H1 (cell line): ENCODE data around the gene CHRNA5. TPM values are rescaled to one million over a fixed set of nuclear protein-coding genes. Genes with fewer than 3 reads are reported as not detected.

Source experiments
- USF2 ChIP-seq: IDR thresholded peaks from 2 replicates; pipeline ENCODE4 v1.6.1; 2011; ENCODE audit warnings: low read length, improper control_type of control experiment
- polyA plus RNA-seq, 7 experiments: library from polyadenylated mRNA; depleted of rRNA in 3 of 7; stranded (reverse) in 5 of 7; unstranded in 2 of 7; fragments of >200 nt in 5 of 7; fragments of 200-250 nt in 2 of 7; gene quantifications; 1 replicate in 5 of 7; 2 replicates in 1 of 7; 4 replicates in 1 of 7; pipeline versions ENCODE4 v1.2.1 to v1.2.3, GENCODE V29; 2011 to 2013; ENCODE audit warnings: missing spikeins in 2 of 7, mixed read lengths in 2 of 7
- total RNA-seq: library from RNA; stranded (reverse); fragmentation: NEBNext Ultra II Directional; extraction: Animal tissue kit (Norgen Biotek cat#: 25700); gene quantifications from 2 replicates; pipeline ENCODE4 v1.2.1, GENCODE V29; 2021

Gene CHRNA5
- total and polyA plus RNA-seq, 2 of the 8 experiments (the other 6 are each of a cell fraction or from before 2014, with no cell fraction given): 13.5 to 31.4 TPM

GRCh38 chr15:78629031-78629715 lies 63.9 kb downstream of the CHRNA5 start (continued):
- no peak for TF ChIP-seq USF2
